Gastroesophageal sphincter (tissue), 3 donors: Measurements from ENCODE around the gene TLE7.

Experiments
- CTCF ChIP-seq, 4 experiments: fragments of 200-600 bp in 2 of 4; fragments of 450-650 bp in 2 of 4; sonication (generic) in 1 of 4; IDR thresholded peaks; one replicate each; pipeline ENCODE4 v1.5.1; 2017 to 2019; ENCODE audit warnings: antibody characterized with exemption in 4 of 4, mild to moderate bottlenecking in 2 of 4, moderate library complexity in 2 of 4
- EP300 ChIP-seq: sonication (generic); formaldehyde crosslinking; IDR thresholded peaks from one replicate; pipeline ENCODE4 v1.6.1; 2017; ENCODE audit warnings: antibody characterized with exemption, mild to moderate bottlenecking
- POLR2A ChIP-seq, 2 donors: fragments of 450-650 bp; IDR thresholded peaks; one replicate each; pipeline ENCODE4 v1.6.1; 2017; ENCODE audit warnings: antibody characterized with exemption in 2 of 2, mild to moderate bottlenecking in 2 of 2, moderate library complexity in 1 of 2
- POLR2AphosphoS5 ChIP-seq: sonication (generic); formaldehyde crosslinking; IDR thresholded peaks from one replicate; pipeline ENCODE4 v1.6.1; 2017; ENCODE audit warnings: antibody characterized with exemption

- TF ChIP-seq CTCF (IDR thresholded peaks at IDR 0.05) (no peak), POLR2AphosphoS5 (no peak), POLR2A (IDR thresholded peaks at IDR 0.05) (no peak), EP300 (no peak)
These were observed 6.5 kb upstream of the TLE7 start for GRCh38 chr16:71448274-71448866.
